22Rv1 (cell line): ENCODE data around the gene TTLL5.

Experiments
- H3K27ac ChIP-seq: fragments of 450-650 bp; 2 replicates; pipeline ENCODE4 v1.5.1; 2017
- CTCF ChIP-seq: fragments of 450-650 bp; IDR thresholded peaks from 2 replicates; pipeline ENCODE4 v1.5.1; 2017; ENCODE audit warnings: mild to moderate bottlenecking
- ZFX ChIP-seq: fragments of 450-650 bp; IDR thresholded peaks from 2 replicates; pipeline ENCODE4 v1.6.1; 2017; ENCODE audit warnings: antibody characterized with exemption, borderline replicate concordance

Gene TTLL5

GRCh38 chr14:75626863-75627262 lies 34.2 kb upstream of the TTLL5 start:
- TF ChIP-seq CTCF (no peak), ZFX (no peak)
- H3K27ac ChIP-seq = no peak overlapping the region

DNA sequence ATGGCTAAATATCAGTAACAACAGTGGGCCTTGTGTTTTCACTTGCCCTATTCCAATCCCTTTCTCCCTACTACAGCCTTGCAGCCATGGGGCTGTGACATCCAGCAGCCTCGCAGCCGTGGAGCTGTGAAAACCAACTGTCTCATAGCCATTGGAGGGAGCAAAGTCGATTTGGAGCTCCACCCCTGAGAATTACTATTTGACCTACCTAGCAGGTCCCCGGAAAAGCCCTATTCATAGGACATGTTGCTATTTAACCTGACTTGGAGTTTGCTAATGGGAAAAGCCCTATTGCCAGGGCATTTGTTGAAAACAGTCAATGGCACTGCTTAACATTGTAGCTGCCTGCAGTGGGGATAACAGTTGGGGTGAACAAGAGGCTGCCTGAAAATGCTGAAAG lies 33.6 kb upstream of the TTLL5 start:
- TF ChIP-seq ZFX (no peak), CTCF (no peak)
- H3K27ac ChIP-seq = no peak overlapping the region

GRCh38 chr14:75628816-75629215 lies 32.2 kb upstream of the TTLL5 start:
- H3K27ac ChIP-seq = no peak overlapping the region
- TF ChIP-seq ZFX = no peak
- no peak for TF ChIP-seq CTCF

GRCh38 chr14:75630695-75631452 lies 30.2 kb upstream of the TTLL5 start:
- TF ChIP-seq ZFX = no peak
- TF ChIP-seq CTCF = no peak
- no peak overlapping the region for H3K27ac ChIP-seq

GRCh38 chr14:75631453-75631831 lies 29.6 kb upstream of the TTLL5 start:
- H3K27ac ChIP-seq = no peak overlapping the region
- TF ChIP-seq CTCF (no peak), ZFX (no peak)

DNA sequence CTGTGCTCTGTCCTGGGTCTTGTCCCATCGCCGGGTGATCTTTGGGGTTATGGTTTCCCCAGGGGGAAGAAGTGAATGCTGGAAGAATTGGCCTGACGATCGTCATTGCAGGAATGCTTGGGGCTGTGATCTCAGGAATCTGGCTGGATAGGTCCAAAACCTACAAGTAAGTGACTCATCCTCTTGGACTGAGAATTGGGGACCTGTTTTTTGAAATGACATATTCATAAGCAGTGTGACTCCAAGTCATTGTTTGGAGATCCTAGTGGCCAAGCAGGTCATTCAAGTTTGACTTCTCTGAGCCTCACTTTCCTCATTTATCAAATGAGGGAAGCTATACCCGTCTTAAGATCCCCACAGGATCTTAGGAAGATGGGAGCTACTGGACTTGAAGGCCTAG lies 26.2 kb upstream of the TTLL5 start:
- TF ChIP-seq CTCF (no peak), ZFX (no peak)
- no peak overlapping the region for H3K27ac ChIP-seq

DNA sequence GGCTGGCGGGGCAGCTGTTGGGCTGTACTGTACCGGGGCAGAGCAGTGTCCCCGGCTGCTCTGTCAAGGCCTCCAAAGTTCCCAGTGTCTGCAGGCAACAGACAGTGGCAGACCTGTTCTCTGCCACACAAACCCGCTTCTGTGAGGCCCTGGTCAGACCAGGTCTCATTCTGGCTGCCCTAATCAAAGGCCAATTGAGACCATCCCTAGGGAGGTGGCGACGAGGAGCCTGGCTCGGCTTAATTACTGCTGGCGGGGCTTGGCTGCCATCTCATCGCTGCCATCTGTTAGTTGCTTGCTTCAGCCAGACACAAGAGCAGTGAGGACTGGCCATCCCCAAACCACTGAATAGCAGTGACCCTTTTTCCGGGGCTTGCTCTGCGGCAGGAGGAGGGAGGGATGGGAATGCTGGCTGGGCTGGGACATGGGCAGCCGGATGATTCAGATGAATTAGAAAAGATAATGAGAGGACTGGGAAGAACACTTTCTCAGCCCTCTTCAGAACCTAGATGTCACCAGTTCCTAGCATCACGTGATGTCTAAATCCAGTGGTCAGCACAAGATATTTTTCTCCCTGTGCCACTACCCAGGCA lies 24.9 kb upstream of the TTLL5 start:
- no peak overlapping the region for H3K27ac ChIP-seq
- TF ChIP-seq ZFX (no peak), CTCF (no peak)
